ENCODE data around the gene RAI1.
A peak's percentile ranks its signal among the peaks of the same experiment; 100 is the strongest.

The RAI1 gene

GRCh38 chr17:17693253-17694168 lies 12.3 kb downstream of the RAI1 start:
- H3K9me3 Mint-ChIP-seq: no peaks in the 10 kb centered on the region
- no peak for DNase-seq
- CTCF ChIA-PET: interaction anchor here (1.1 kb wide), 1 partner anchor 16 kb away, joined by 4 read pairs; no protein-coding TSS in a partner anchor
- H3K4me1 Mint-ChIP-seq: peaks cover 70% of the 10 kb centered on the region
- peak overlapping the region; percentile 94 for H3K27ac Mint-ChIP-seq
- no peaks in the 10 kb centered on the region for H3K27me3 Mint-ChIP-seq
- no peaks in the 10 kb centered on the region for H3K36me3 Mint-ChIP-seq
- peak overlapping the region; percentile 63 for H3K4me3 Mint-ChIP-seq

DNA sequence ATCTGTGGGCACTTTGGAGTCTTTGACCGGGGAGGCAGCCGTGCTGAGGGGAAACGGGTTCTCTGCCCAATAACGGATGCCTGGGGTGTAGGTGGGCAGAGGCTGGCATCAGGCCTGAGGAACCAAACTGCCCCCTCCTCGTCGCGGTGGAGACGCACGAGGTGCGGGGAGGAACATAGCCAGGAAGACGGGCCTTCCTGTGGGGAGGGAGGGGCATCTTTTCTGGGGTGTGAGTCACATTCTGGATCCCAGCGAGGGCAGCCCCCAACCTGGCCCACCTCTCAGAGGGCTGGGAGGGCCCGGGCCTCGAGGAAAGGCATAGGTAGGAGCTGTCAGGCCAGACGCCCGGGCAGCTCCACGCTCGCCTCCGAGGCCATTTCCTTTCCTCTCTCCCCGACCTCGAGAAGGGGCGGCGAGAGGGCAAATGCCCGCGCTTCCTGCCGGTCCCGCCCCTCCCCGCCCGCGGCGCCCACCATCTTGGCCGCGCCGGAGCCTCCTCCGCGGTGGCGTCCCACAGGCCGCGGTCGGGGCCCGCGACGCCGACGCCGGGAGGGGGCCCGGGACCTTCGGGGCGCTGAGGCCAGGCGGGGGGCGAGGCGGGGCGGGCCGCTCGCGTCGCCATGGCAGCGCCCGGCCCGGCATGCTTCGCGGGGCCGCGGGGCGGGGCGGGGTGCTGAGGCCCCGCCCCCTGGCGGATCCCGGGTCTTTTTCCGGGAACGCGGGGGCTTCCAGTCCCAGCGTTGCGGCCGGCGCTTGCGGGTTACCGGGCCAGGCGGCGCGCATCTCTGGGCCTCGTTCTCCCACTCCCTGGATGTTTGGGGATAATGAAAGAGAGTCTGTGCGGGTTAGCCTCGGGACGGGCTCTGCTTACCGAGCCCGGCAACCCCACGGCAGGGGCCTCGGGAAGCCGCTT lies 13.2 kb downstream of the RAI1 start:
- no peaks in the 10 kb centered on the region for H3K27me3 Mint-ChIP-seq
- no peaks in the 10 kb centered on the region for H3K9me3 Mint-ChIP-seq
- H3K4me3 Mint-ChIP-seq: peak overlapping the region; percentile 88
- CTCF ChIA-PET: interaction anchor here (1.5 kb wide), 1 partner anchor 12 kb away, joined by 4 read pairs; no protein-coding TSS in a partner anchor
- H3K36me3 Mint-ChIP-seq: no peaks in the 10 kb centered on the region
- peaks cover 66% of the 10 kb centered on the region for H3K4me1 Mint-ChIP-seq
- peak overlapping the region; percentile 94 for H3K27ac Mint-ChIP-seq
- DNase-seq: peak; percentile 81

DNA sequence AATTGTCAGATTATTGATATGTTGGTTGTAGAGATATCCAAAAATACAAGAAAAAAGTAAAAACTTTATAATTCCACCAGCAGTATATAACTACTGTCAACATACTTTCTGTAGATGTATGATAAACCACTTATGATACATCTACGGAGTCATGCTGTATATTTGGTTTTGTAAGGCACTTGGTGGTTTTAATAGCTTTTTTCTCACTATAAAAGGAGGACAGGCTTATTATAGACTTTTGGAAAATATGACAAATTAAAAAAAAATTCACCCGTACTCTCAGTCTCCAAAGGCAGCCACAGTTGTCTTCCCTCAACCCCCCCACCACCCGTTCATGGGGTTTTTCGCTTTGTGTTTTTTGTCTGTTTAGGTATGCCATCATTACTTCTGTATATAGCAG lies 14.8 kb downstream of the RAI1 start:
- Mint-ChIP-seq H3K27ac (peak overlapping the region; percentile 85), H3K4me1 (peaks cover 51% of the 10 kb centered on the region), H3K36me3 (no peaks in the 10 kb centered on the region), H3K9me3 (no peaks in the 10 kb centered on the region), H3K27me3 (no peaks in the 10 kb centered on the region), H3K4me3 (peak overlapping the region; percentile 88)
- no peak for DNase-seq
- CTCF ChIA-PET: no interaction called here

DNA sequence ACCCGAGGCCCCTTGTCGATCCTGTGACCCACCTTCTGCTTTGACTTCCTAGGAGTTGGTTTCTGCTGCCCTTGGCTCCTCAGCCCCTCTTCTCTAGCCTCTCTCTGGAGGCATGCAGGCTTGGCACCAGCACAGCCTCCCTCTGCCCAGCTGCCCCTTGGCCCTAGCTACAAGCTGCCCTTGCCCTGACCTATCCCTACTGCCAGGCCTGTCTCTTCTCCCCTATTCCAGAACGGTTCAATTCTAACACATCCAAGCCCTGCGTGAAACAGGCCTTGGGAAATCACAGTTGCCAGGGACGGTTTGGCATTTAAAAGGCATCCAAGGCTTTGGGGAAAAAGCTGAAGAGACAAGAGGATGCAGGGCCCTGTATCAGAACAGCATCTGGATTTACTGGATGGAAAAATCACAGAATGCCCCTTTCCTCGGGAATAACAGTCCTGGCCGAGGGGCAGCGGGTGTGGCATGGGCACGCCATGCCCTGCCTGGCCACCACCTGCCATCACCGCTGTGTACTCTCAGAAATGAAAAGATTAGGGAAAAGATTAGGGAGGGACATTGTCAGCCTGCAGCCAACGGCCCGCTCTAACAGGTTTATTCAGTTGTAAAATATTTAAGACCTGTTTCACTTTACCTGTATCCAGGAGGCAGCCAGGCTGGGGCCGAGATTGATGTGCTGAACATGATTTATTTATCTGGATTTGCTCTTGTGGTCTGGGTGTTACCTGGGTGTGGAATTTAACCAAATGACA lies 15.8 kb downstream of the RAI1 start:
- Mint-ChIP-seq H3K9me3 (no peaks in the 10 kb centered on the region), H3K4me1 (peaks cover 41% of the 10 kb centered on the region), H3K27me3 (peaks cover 7% of the 10 kb centered on the region), H3K4me3 (no peak overlapping the region), H3K27ac (peak overlapping the region; percentile 26), H3K36me3 (no peaks in the 10 kb centered on the region)
- no peak for DNase-seq
- CTCF ChIA-PET: no interaction called here

DNA sequence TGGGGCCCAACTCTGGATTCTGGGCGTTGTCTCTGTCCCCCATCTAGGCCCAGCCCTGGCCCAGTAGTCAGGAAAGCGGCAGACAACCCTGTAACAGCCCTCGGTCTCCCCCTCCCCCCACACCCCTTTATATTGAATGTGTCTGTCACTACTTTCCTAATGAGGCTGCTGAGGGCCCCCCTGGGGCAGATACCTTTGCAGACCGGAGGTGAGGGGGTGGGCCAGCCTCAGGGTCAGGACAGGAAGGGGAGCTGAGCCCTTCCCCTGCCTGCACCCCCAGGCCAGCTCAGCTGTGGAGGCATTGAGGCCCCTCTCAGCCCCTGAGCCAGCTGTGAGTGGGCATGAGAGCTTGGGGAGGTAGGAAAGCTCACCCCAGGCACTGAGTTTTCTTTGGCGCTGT lies 17.1 kb downstream of the RAI1 start:
- CTCF ChIA-PET: no interaction called here
- H3K36me3 Mint-ChIP-seq: no peaks in the 10 kb centered on the region
- H3K27me3 Mint-ChIP-seq: peaks cover 7% of the 10 kb centered on the region
- no peak for DNase-seq
- H3K4me3 Mint-ChIP-seq: no peak overlapping the region
- no peaks in the 10 kb centered on the region for H3K9me3 Mint-ChIP-seq
- H3K27ac Mint-ChIP-seq: no peak overlapping the region
- H3K4me1 Mint-ChIP-seq: peaks cover 29% of the 10 kb centered on the region

GRCh38 chr17:17698869-17699351 lies 17.7 kb downstream of the RAI1 start:
- Mint-ChIP-seq H3K4me1 (peaks cover 24% of the 10 kb centered on the region), H3K9me3 (no peaks in the 10 kb centered on the region), H3K27ac (no peak overlapping the region), H3K36me3 (no peaks in the 10 kb centered on the region), H3K4me3 (no peak overlapping the region), H3K27me3 (peaks cover 7% of the 10 kb centered on the region)
- CTCF ChIA-PET: no interaction called here
- no peak for DNase-seq

GRCh38 chr17:17699491-17699890 lies 18.2 kb downstream of the RAI1 start:
- Mint-ChIP-seq H3K36me3 (no peaks in the 10 kb centered on the region), H3K27me3 (peaks cover 7% of the 10 kb centered on the region), H3K27ac (no peak overlapping the region), H3K9me3 (no peaks in the 10 kb centered on the region), H3K4me1 (peaks cover 19% of the 10 kb centered on the region), H3K4me3 (no peak overlapping the region)
- CTCF ChIA-PET: no interaction called here
- no peak for DNase-seq

GRCh38 chr17:17700251-17700969 lies 19.2 kb downstream of the RAI1 start:
- Mint-ChIP-seq H3K9me3 (no peaks in the 10 kb centered on the region), H3K4me3 (no peak overlapping the region)
- CTCF ChIA-PET: no interaction called here

DNA sequence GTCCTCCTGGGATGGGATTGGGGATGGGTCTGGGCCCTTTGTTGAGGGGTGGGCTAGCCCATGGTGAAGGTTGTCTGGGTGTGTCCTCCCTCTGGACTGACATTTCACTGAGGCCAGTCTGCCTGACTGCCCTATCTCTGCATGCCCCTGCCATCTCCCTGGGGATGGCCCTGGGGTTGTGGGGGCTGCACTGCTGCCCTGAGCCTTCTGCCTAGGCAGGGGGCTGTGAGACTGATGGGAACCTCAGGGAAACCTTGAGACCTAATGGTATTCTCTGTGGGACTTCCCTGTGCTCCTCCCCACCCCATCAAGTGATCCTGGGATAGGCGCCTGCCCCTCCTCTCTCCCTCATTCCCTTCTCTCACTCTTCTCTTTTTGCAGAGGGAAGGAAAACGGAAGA lies 19.9 kb downstream of the RAI1 start:
- H3K27me3 Mint-ChIP-seq: peaks cover 7% of the 10 kb centered on the region
- H3K27ac Mint-ChIP-seq: no peak overlapping the region
- H3K36me3 Mint-ChIP-seq: peaks cover 3% of the 10 kb centered on the region
- no peaks in the 10 kb centered on the region for H3K9me3 Mint-ChIP-seq
- H3K4me3 Mint-ChIP-seq: no peak overlapping the region
- H3K4me1 Mint-ChIP-seq: peaks cover 8% of the 10 kb centered on the region
- DNase-seq: no peak
- CTCF ChIA-PET: no interaction called here

More at GRCh38 chr17:17700251-17700969, 19.2 kb downstream of the RAI1 start:
- DNase-seq: no peak
- Mint-ChIP-seq H3K36me3 (peaks cover 3% of the 10 kb centered on the region), H3K27me3 (peaks cover 7% of the 10 kb centered on the region), H3K27ac (no peak overlapping the region), H3K4me1 (peaks cover 15% of the 10 kb centered on the region)

- Mint-ChIP-seq H3K9me3 (no peaks in the 10 kb centered on the region), H3K36me3 (peaks cover 3% of the 10 kb centered on the region), H3K27ac (no peak overlapping the region), H3K4me1 (peaks cover 4% of the 10 kb centered on the region), H3K27me3 (peaks cover 7% of the 10 kb centered on the region), H3K4me3 (no peak overlapping the region)
- no peak for DNase-seq
- CTCF ChIA-PET: interaction anchor here (0.7 kb wide), 1 partner anchor 11 kb away, joined by 3 read pairs; no protein-coding TSS in a partner anchor
Measured at GRCh38 chr17:17701658-17702057, 20.4 kb downstream of the RAI1 start.

DNA sequence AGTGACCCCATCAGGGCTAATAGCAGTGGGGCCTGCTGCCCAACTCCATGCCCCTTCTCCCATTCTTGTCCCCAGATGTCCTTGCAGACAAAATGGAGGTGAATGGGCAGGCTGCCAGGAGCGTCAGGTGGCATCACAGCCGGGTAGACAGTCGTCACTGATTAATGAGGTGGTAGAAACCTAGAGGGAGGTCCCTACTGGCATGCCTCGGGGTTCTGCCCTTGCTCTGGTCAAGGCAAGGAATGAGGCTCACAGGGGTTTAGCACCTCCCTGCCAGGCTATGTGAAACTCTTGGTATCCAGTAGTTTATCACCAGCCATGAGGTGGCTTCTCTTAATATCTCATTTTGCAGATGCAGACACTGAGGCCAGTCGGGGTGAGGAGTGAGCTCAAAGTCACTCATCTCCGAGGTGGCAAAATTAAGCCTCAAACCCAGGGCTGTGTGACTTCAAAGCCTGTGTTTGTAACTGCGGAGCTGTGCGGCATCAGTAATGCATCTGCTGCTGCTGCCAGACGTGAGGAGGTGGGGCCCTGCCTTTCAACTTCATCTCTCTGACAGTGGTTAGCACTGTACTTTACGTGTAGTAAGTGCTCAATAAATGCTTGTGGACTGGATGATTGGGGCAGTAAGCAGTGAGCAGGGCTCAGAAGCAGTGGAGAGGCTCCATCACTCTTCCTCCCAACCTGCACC lies 21.3 kb downstream of the RAI1 start:
- Mint-ChIP-seq H3K4me1 (peaks cover under 1% of the 10 kb centered on the region), H3K27me3 (peaks cover 7% of the 10 kb centered on the region), H3K9me3 (no peaks in the 10 kb centered on the region), H3K27ac (no peak overlapping the region), H3K36me3 (peaks cover 3% of the 10 kb centered on the region), H3K4me3 (no peak overlapping the region)
- CTCF ChIA-PET: interaction anchor here (0.7 kb wide), 1 partner anchor 12 kb away, joined by 3 read pairs; no protein-coding TSS in a partner anchor
- no peak for DNase-seq

GRCh38 chr17:17703140-17703919 lies 22.1 kb downstream of the RAI1 start:
- Mint-ChIP-seq H3K36me3 (peaks cover 3% of the 10 kb centered on the region), H3K9me3 (no peaks in the 10 kb centered on the region), H3K4me1 (no peaks in the 10 kb centered on the region), H3K27me3 (peaks cover 7% of the 10 kb centered on the region), H3K27ac (no peak overlapping the region), H3K4me3 (no peak overlapping the region)
- DNase-seq: no peak
- CTCF ChIA-PET: no interaction called here

Data from activated naive CD4-positive, alpha-beta T cell treated with anti-CD3 and anti-CD28 coated beads, Interleukin-2, amount 10 ng/mL, durations not matched to agents 7 days and 5 days (primary cell).